ENCODE results near the gene GBP4. TPM values are rescaled to one million over a fixed set of nuclear protein-coding genes. Genes with fewer than 3 reads are reported as not detected.
"Not testable (repeated sequence)": the region's sequence is repeated elsewhere in the genome, so short reads cannot be mapped to it uniquely, and the experiment has no call there.

The GBP4 gene
- total RNA-seq = 14.8 TPM
- polyA plus RNA-seq = 17.9 TPM
- long read RNA-seq, donor 1 = 0 reads
- long read RNA-seq, donor 2 = 0 reads
- long read RNA-seq, donor 3, full-length matches to known transcripts = 1 of 1 reads
- long read RNA-seq, donor 3, partial matches to known transcripts = 0 of 1 reads
- long read RNA-seq, donor 3, other reads (novel, unspliced or antisense) = 0 of 1 reads
- long read RNA-seq, donor 4 = 0 reads
- long read RNA-seq, donor 5, full-length matches to known transcripts = 1 of 1 reads
- long read RNA-seq, donor 5, partial matches to known transcripts = 0 of 1 reads
- long read RNA-seq, donor 5, other reads (novel, unspliced or antisense) = 0 of 1 reads
- long read RNA-seq, donor 6, full-length matches to known transcripts = 1 of 1 reads
- long read RNA-seq, donor 6, partial matches to known transcripts = 0 of 1 reads
- long read RNA-seq, donor 6, other reads (novel, unspliced or antisense) = 0 of 1 reads
- long read RNA-seq, donor 7 = 0 reads
- long read RNA-seq, donor 8 = 0 reads
- long read RNA-seq, donor 9, full-length matches to known transcripts = 1 of 1 reads
- long read RNA-seq, donor 9, partial matches to known transcripts = 0 of 1 reads
- long read RNA-seq, donor 9, other reads (novel, unspliced or antisense) = 0 of 1 reads
- long read RNA-seq, donor 10, full-length matches to known transcripts = 1 of 1 reads
- long read RNA-seq, donor 10, partial matches to known transcripts = 0 of 1 reads
- long read RNA-seq, donor 10, other reads (novel, unspliced or antisense) = 0 of 1 reads

GRCh38 chr1:89198491-89199072 is at the start of gene GBP4:
GBP4 (minus strand) TSS chr1:89198942; CDS start chr1:89198834, 108 bp downstream.
- H3K27ac ChIP-seq (ENCODE audit: low read depth in 1 of 2, low read length in 1 of 2) = peak within 1 kb of the TSS; percentile 57 to 79
- peak within 1 kb of the TSS; percentile 38 to 39 for H3K4me3 ChIP-seq (ENCODE audit: low read length in 2 of 2)
- H3K4me1 ChIP-seq (ENCODE audit: control insufficient read depth in 2 of 2, insufficient read depth in 2 of 2, low read length in 2 of 2) = peaks cover 0 to 8% of the 10 kb centered on the region in 2 donors
- WGBS = under 1% methylated on average over 21 of the region's 21 CpGs
- peaks cover 0 to 10% of the 10 kb centered on the region in 2 donors for H3K27me3 ChIP-seq (ENCODE audit: control insufficient read depth in 2 of 2, insufficient read depth in 1 of 2, low read length in 1 of 2)
- peak in 8 of 9 donors; percentile 7 to 65 (median 18) for DNase-seq (ENCODE audit: low read depth in 6 of 9, low spot score in 9 of 9)
- no peaks in the 10 kb centered on the region for H3K9me3 ChIP-seq (ENCODE audit: control insufficient read depth in 2 of 2, insufficient read depth in 1 of 2, low read length in 1 of 2)
- H3K36me3 ChIP-seq (ENCODE audit: control insufficient read depth in 2 of 2, insufficient read depth in 2 of 2, low read length in 1 of 2) = no peaks in the 10 kb centered on the region

DNA sequence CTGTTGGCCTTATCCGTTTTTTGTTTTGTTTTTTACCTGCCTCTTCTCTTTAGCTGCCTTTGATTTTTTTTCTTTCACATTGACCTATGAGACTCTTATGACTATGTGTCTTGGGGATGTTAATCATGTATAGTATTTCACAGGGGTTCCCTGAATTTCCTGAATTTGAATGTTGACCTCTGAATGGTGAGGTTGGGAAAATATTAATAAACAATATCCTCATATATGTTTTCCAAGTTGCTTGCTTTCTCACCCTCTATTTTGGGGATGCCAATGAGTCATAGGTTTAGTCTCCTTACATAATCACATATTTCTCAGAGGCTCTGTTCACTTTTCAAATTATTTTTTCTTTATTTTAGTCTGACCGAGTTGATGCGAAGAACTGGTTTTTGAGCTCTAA is 44.3 kb upstream of the GBP4 start:
- no peak overlapping the region for H3K4me3 ChIP-seq (ENCODE audit: low read length in 2 of 2)
- H3K4me1 ChIP-seq (ENCODE audit: control insufficient read depth in 2 of 2, insufficient read depth in 2 of 2, low read length in 2 of 2) = no peaks in the 10 kb centered on the region
- WGBS = 98% methylated on average over 3 of the region's 3 CpGs
- no peak for DNase-seq (ENCODE audit: low read depth in 6 of 9, low spot score in 9 of 9)
- no peak overlapping the region for H3K27ac ChIP-seq (ENCODE audit: low read depth in 1 of 2, low read length in 1 of 2)
- no peaks in the 10 kb centered on the region for H3K36me3 ChIP-seq (ENCODE audit: control insufficient read depth in 2 of 2, insufficient read depth in 2 of 2, low read length in 1 of 2)
- no peaks in the 10 kb centered on the region for H3K9me3 ChIP-seq (ENCODE audit: control insufficient read depth in 2 of 2, insufficient read depth in 1 of 2, low read length in 1 of 2)
- H3K27me3 ChIP-seq (ENCODE audit: control insufficient read depth in 2 of 2, insufficient read depth in 1 of 2, low read length in 1 of 2) = no peaks in the 10 kb centered on the region

GRCh38 chr1:89221341-89221740 is 22.6 kb upstream of the GBP4 start:
- no peak overlapping the region for H3K4me3 ChIP-seq (ENCODE audit: low read length in 2 of 2)
- peaks cover 0 to 6% of the 10 kb centered on the region in 2 donors for H3K9me3 ChIP-seq (ENCODE audit: control insufficient read depth in 2 of 2, insufficient read depth in 1 of 2, low read length in 1 of 2)
- H3K27ac ChIP-seq (ENCODE audit: low read depth in 1 of 2, low read length in 1 of 2) = no peak overlapping the region
- WGBS = 95% methylated on average over 1 of the region's 1 CpG
- H3K4me1 ChIP-seq (ENCODE audit: control insufficient read depth in 2 of 2, insufficient read depth in 2 of 2, low read length in 2 of 2) = no peaks in the 10 kb centered on the region
- DNase-seq (ENCODE audit: low read depth in 6 of 9, low spot score in 9 of 9) = no peak
- H3K27me3 ChIP-seq (ENCODE audit: control insufficient read depth in 2 of 2, insufficient read depth in 1 of 2, low read length in 1 of 2) = no peaks in the 10 kb centered on the region
- H3K36me3 ChIP-seq (ENCODE audit: control insufficient read depth in 2 of 2, insufficient read depth in 2 of 2, low read length in 1 of 2) = no peaks in the 10 kb centered on the region

- H3K4me1 ChIP-seq (ENCODE audit: control insufficient read depth in 2 of 2, insufficient read depth in 2 of 2, low read length in 2 of 2); H3K4me3 ChIP-seq (ENCODE audit: low read length in 2 of 2); H3K36me3 ChIP-seq (ENCODE audit: control insufficient read depth in 2 of 2, insufficient read depth in 2 of 2, low read length in 1 of 2); H3K27me3 ChIP-seq (ENCODE audit: control insufficient read depth in 2 of 2, insufficient read depth in 1 of 2, low read length in 1 of 2); DNase-seq (ENCODE audit: low read depth in 6 of 9, low spot score in 9 of 9); H3K27ac ChIP-seq (ENCODE audit: low read depth in 1 of 2, low read length in 1 of 2); H3K9me3 ChIP-seq (ENCODE audit: control insufficient read depth in 2 of 2, insufficient read depth in 1 of 2, low read length in 1 of 2): not testable (repeated sequence)
These were observed 21.1 kb upstream of the GBP4 start for GRCh38 chr1:89219851-89220250.

DNA sequence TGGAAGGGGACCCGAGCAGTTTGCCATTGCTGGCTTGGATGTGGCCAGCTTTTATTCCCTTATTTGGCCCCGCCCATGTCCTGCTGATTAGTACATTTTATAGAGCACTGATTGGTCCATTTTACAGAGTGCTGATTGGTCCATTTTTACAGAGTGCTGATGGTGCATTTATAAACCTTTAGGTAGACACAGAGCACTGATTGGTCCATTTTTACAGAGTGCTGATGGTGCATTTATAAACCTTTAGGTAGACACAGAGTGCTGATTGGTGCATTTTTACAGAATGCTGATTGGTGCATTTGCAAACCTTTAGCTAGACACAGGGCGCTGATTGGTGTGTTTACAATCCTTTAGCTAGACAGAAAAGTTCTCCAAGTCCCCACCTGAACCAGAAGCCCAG is 20.2 kb upstream of the GBP4 start:
- H3K27me3 ChIP-seq (ENCODE audit: control insufficient read depth in 2 of 2, insufficient read depth in 1 of 2, low read length in 1 of 2); H3K4me1 ChIP-seq (ENCODE audit: control insufficient read depth in 2 of 2, insufficient read depth in 2 of 2, low read length in 2 of 2); DNase-seq (ENCODE audit: low read depth in 6 of 9, low spot score in 9 of 9); H3K36me3 ChIP-seq (ENCODE audit: control insufficient read depth in 2 of 2, insufficient read depth in 2 of 2, low read length in 1 of 2); H3K27ac ChIP-seq (ENCODE audit: low read depth in 1 of 2, low read length in 1 of 2); H3K9me3 ChIP-seq (ENCODE audit: control insufficient read depth in 2 of 2, insufficient read depth in 1 of 2, low read length in 1 of 2); H3K4me3 ChIP-seq (ENCODE audit: low read length in 2 of 2): not testable (repeated sequence)
- WGBS = 96% methylated on average over 3 of the region's 3 CpGs

- Histone ChIP-seq H3K27ac (ENCODE audit: low read depth in 1 of 2, low read length in 1 of 2) (no peak overlapping the region), H3K4me3 (ENCODE audit: low read length in 2 of 2) (no peak overlapping the region), H3K36me3 (ENCODE audit: control insufficient read depth in 2 of 2, insufficient read depth in 2 of 2, low read length in 1 of 2) (no peaks in the 10 kb centered on the region), H3K9me3 (ENCODE audit: control insufficient read depth in 2 of 2, insufficient read depth in 1 of 2, low read length in 1 of 2) (peaks cover 0 to 6% of the 10 kb centered on the region in 2 donors), H3K27me3 (ENCODE audit: control insufficient read depth in 2 of 2, insufficient read depth in 1 of 2, low read length in 1 of 2) (no peaks in the 10 kb centered on the region), H3K4me1 (ENCODE audit: control insufficient read depth in 2 of 2, insufficient read depth in 2 of 2, low read length in 2 of 2) (no peaks in the 10 kb centered on the region)
- WGBS = 100% methylated on average over 1 of the region's 1 CpG
- no peak for DNase-seq (ENCODE audit: low read depth in 6 of 9, low spot score in 9 of 9)
These were observed 14.6 kb upstream of the GBP4 start for GRCh38 chr1:89213347-89213746.

GRCh38 chr1:89211035-89211634 is 12.4 kb upstream of the GBP4 start:
- Histone ChIP-seq H3K4me1 (ENCODE audit: control insufficient read depth in 2 of 2, insufficient read depth in 2 of 2, low read length in 2 of 2) (no peaks in the 10 kb centered on the region), H3K36me3 (ENCODE audit: control insufficient read depth in 2 of 2, insufficient read depth in 2 of 2, low read length in 1 of 2) (no peaks in the 10 kb centered on the region), H3K27ac (ENCODE audit: low read depth in 1 of 2, low read length in 1 of 2) (no peak overlapping the region), H3K4me3 (ENCODE audit: low read length in 2 of 2) (no peak overlapping the region), H3K27me3 (ENCODE audit: control insufficient read depth in 2 of 2, insufficient read depth in 1 of 2, low read length in 1 of 2) (no peaks in the 10 kb centered on the region), H3K9me3 (ENCODE audit: control insufficient read depth in 2 of 2, insufficient read depth in 1 of 2, low read length in 1 of 2) (no peaks in the 10 kb centered on the region)
- WGBS = 100% methylated on average over 1 of the region's 1 CpG
- no peak for DNase-seq (ENCODE audit: low read depth in 6 of 9, low spot score in 9 of 9)

- Histone ChIP-seq H3K27ac (ENCODE audit: low read depth in 1 of 2, low read length in 1 of 2) (no peak overlapping the region), H3K4me1 (ENCODE audit: control insufficient read depth in 2 of 2, insufficient read depth in 2 of 2, low read length in 2 of 2) (no peaks in the 10 kb centered on the region), H3K27me3 (ENCODE audit: control insufficient read depth in 2 of 2, insufficient read depth in 1 of 2, low read length in 1 of 2) (no peaks in the 10 kb centered on the region), H3K4me3 (ENCODE audit: low read length in 2 of 2) (no peak overlapping the region), H3K36me3 (ENCODE audit: control insufficient read depth in 2 of 2, insufficient read depth in 2 of 2, low read length in 1 of 2) (no peaks in the 10 kb centered on the region), H3K9me3 (ENCODE audit: control insufficient read depth in 2 of 2, insufficient read depth in 1 of 2, low read length in 1 of 2) (peaks cover 0 to 9% of the 10 kb centered on the region in 2 donors)
- WGBS = 94% methylated on average over 3 of the region's 3 CpGs
- no peak for DNase-seq (ENCODE audit: low read depth in 6 of 9, low spot score in 9 of 9)
These were observed 7.6 kb upstream of the GBP4 start for GRCh38 chr1:89206373-89206772.

GRCh38 chr1:89203166-89203565 is 4.4 kb upstream of the GBP4 start:
- H3K36me3 ChIP-seq (ENCODE audit: control insufficient read depth in 2 of 2, insufficient read depth in 2 of 2, low read length in 1 of 2) = no peaks in the 10 kb centered on the region
- no peak overlapping the region for H3K27ac ChIP-seq (ENCODE audit: low read depth in 1 of 2, low read length in 1 of 2)
- H3K4me1 ChIP-seq (ENCODE audit: control insufficient read depth in 2 of 2, insufficient read depth in 2 of 2, low read length in 2 of 2) = peaks cover 0 to 6% of the 10 kb centered on the region in 2 donors
- peaks cover 0 to 4% of the 10 kb centered on the region in 2 donors for H3K27me3 ChIP-seq (ENCODE audit: control insufficient read depth in 2 of 2, insufficient read depth in 1 of 2, low read length in 1 of 2)
- H3K9me3 ChIP-seq (ENCODE audit: control insufficient read depth in 2 of 2, insufficient read depth in 1 of 2, low read length in 1 of 2) = peaks cover 0 to 9% of the 10 kb centered on the region in 2 donors
- no peak overlapping the region for H3K4me3 ChIP-seq (ENCODE audit: low read length in 2 of 2)
- DNase-seq (ENCODE audit: low read depth in 6 of 9, low spot score in 9 of 9) = no peak
- WGBS = 100% methylated on average over 1 of the region's 1 CpG
